GM10266 (cell line): ENCODE data around the gene SCN5A.

Experiments
- DNase-seq: peaks from one replicate; pipeline ENCODE4 v3.0.0; 2012; ENCODE audit errors: extremely low spot score
- CTCF ChIP-seq: IDR thresholded peaks from 2 replicates; pipeline ENCODE4 v1.5.1; 2012; ENCODE audit warnings: mild to moderate bottlenecking, low read depth; ENCODE audit not compliant: control insufficient read depth, insufficient read depth; ENCODE audit errors: missing control alignments

Gene SCN5A

GRCh38 chr3:38579551-38580449 is 69.7 kb downstream of the SCN5A start:
- TF ChIP-seq CTCF: no peak
- DNase-seq: peak; percentile 59

GRCh38 chr3:38579141-38579540 is 70.3 kb downstream of the SCN5A start:
- DNase-seq: no peak
- TF ChIP-seq CTCF: no peak

DNA sequence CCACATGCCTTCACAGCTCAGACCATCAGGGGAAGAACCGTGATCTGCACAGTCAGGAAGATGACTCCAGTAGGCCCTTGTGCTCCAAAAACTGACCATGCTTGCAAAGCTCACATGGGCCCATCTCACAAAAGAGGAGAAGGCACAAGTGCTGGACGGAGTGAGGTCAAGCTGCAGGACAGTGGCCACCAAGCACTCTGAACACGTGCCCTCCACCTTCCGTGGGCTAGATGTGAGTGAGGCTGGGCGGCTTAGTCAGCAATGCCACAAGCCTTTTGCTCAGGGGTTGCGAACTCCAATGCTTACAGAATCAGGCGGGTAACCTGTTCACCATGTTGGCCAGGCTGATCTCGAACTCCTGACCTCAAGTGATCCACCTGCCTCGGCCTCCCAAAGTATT is 70.9 kb downstream of the SCN5A start:
- TF ChIP-seq CTCF: no peak
- DNase-seq: no peak

DNA sequence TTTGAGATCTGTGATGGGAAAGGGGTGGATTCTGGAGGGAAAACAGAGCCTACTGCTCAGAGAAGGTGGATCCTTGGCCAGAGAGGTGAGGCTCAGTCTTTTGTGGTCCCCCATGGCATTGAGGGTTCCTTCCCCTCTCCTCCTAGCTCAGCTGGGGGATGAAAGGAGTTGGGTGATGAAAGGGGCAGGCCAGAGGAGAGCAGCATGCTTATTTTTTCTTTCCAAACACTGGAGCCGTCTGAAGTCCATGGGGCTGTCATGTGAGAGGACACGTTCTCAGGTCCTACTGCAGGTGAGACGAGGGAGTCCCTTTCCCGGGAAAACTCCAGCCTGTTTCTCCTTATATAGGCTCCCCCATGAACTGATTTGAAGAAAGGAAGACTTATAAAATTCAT is 71.4 kb downstream of the SCN5A start:
- no peak for TF ChIP-seq CTCF
- no peak for DNase-seq

DNA sequence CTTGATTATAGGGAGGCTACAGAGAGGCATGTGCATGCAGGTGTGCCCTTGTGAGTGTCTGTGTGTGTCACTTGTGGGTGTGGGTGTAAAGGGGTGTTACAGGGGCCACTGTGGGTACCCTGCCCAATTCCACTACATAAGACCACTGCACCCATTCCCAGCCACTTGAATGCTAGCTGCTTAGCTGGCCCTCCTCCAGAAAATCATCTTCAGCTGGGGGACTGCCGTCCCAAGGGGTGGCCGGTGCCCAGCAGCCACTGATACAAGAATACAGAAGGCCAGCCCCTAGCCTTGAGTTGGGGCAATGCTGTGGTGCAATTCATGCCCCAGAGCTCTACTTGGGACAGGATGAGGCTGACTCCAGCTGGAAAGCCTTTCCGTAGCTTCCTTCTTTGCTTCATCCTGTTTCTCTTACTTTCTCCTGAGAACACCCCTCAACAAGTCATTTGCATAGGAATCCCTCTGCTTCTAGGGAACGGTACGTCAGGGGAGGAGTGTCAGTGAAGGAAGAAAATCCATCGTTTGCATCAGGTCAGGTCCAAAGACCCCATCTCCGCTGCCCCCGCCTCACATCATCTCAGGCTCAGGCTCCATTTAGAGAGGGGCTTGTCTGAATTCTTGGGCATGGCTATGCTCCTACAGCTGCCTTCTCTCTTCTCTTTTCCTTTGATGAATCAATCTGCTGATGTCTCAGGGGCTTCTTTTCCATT is 72.0 kb downstream of the SCN5A start:
- no peak for TF ChIP-seq CTCF
- DNase-seq: no peak

DNA sequence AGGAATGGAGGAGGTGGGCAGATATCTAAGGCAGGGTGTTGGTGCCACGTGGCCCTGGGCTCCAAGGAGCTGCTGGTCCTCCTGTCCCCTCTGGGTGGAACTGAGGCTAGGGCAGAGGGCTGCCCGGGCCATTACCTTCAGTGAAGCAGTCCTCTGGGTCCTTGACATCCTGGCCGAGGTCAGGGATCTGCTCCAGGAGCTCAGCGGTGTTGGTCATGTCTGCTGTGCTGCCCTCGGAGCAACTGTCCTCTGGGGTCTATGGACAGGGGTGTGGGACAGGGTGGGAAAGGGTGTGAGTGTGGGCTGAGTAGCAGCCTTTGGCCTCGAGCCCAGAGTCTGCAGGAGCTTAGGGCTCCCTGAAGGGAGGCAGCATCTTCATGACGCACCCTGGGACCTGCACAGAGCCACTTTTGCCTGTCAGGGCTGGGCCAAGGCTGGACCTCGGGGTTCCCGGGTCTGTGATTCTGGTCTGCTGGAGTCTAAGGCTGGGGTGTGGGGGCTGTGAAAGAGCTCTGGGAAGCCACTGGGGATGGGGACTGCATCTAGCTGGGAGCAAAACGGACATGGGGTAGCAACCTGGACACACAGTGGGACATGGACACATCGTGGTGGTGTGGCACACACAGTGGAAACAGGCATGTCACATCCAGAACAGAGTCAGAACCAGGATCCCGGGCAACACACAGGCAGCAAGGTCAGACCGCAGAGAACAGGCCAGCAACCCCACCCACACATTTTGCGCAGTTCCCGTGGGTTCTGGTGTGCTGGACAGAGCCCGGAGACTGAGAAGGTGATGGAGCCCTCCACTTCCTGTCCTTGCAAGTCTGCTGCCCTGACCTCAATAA is 72.7 kb downstream of the SCN5A start:
- DNase-seq: no peak
- TF ChIP-seq CTCF: no peak
